Measurements from ENCODE around the gene TRHDE. TPM values are rescaled to one million over a fixed set of nuclear protein-coding genes. Genes with fewer than 3 reads are reported as not detected.
"Not testable (repeated sequence)": the region's sequence is repeated elsewhere in the genome, so short reads cannot be mapped to it uniquely, and the experiment has no call there.

Gene TRHDE
- total RNA-seq, 1 experiment from 2014 or later: 0.74 TPM

- ChIA-PET CTCF (no interaction called here), POLR2A (ENCODE audit: unreplicated experiment) (no interaction called here)
- intact Hi-C loops (cut with micrococcal nuclease; ENCODE audit: unreplicated experiment): no loop called here
- Histone ChIP-seq H3F3A (ENCODE audit: insufficient read depth, low read depth) (no peaks in the 10 kb centered on the region), H3K4me2 (no peak overlapping the region), H2AFZ (no peak overlapping the region), H3K4me3 (no peak overlapping the region), H3K9me2 (ENCODE audit: insufficient read depth) (no peaks in the 10 kb centered on the region), H3K9me3 (ENCODE audit: insufficient read depth, low read depth) (no peaks in the 10 kb centered on the region), H3K79me2 (ENCODE audit: low read depth) (no peaks in the 10 kb centered on the region), H3K27ac (no peak overlapping the region), H3K4me1 (replicated peaks; ENCODE audit: insufficient read depth) (no peaks in the 10 kb centered on the region), H4K20me1 (ENCODE audit: insufficient read depth) (no peaks in the 10 kb centered on the region), H3K36me3 (ENCODE audit: low read depth) (no peaks in the 10 kb centered on the region), H3K27me3 (ENCODE audit: insufficient read depth, low read depth) (no peaks in the 10 kb centered on the region)
- BruUV-seq (replicated peaks): no TSS peak
- no peak for DNase-seq
- TF ChIP-seq, protein P1, sequence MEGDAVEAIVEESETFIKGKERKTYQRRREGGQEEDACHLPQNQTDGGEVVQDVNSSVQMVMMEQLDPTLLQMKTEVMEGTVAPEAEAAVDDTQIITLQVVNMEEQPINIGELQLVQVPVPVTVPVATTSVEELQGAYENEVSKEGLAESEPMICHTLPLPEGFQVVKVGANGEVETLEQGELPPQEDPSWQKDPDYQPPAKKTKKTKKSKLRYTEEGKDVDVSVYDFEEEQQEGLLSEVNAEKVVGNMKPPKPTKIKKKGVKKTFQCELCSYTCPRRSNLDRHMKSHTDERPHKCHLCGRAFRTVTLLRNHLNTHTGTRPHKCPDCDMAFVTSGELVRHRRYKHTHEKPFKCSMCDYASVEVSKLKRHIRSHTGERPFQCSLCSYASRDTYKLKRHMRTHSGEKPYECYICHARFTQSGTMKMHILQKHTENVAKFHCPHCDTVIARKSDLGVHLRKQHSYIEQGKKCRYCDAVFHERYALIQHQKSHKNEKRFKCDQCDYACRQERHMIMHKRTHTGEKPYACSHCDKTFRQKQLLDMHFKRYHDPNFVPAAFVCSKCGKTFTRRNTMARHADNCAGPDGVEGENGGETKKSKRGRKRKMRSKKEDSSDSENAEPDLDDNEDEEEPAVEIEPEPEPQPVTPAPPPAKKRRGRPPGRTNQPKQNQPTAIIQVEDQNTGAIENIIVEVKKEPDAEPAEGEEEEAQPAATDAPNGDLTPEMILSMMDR (conservative IDR thresholded peaks at IDR 0.05): no peak
- no peak for TF ChIP-seq EZH2 (IDR thresholded peaks at IDR 0.05; ENCODE audit: low read depth)
Observed at GRCh38 chr12:72699362-72699761, 427.2 kb downstream of the TRHDE start.

- H2AFZ ChIP-seq; H3F3A ChIP-seq (ENCODE audit: insufficient read depth, low read depth); H3K4me2 ChIP-seq; H3K27me3 ChIP-seq (ENCODE audit: insufficient read depth, low read depth); CTCF ChIA-PET; H3K27ac ChIP-seq; H3K4me3 ChIP-seq; POLR2A ChIA-PET (ENCODE audit: unreplicated experiment); DNase-seq; H3K79me2 ChIP-seq (ENCODE audit: low read depth); intact Hi-C loops (cut with micrococcal nuclease; ENCODE audit: unreplicated experiment); H3K4me1 ChIP-seq (replicated peaks; ENCODE audit: insufficient read depth); H3K36me3 ChIP-seq (ENCODE audit: low read depth); H3K9me3 ChIP-seq (ENCODE audit: insufficient read depth, low read depth); H3K9me2 ChIP-seq (ENCODE audit: insufficient read depth); BruUV-seq (replicated peaks); H4K20me1 ChIP-seq (ENCODE audit: insufficient read depth): not testable (repeated sequence)
Observed at GRCh38 chr12:72712025-72712424, 439.9 kb downstream of the TRHDE start.

- Histone ChIP-seq H3K4me1 (replicated peaks; ENCODE audit: insufficient read depth) (no peaks in the 10 kb centered on the region), H3K27me3 (ENCODE audit: insufficient read depth, low read depth) (no peaks in the 10 kb centered on the region), H3K4me2 (no peak overlapping the region), H3F3A (ENCODE audit: insufficient read depth, low read depth) (no peaks in the 10 kb centered on the region), H2AFZ (no peak overlapping the region), H3K4me3 (no peak overlapping the region), H3K36me3 (ENCODE audit: low read depth) (no peaks in the 10 kb centered on the region), H3K27ac (no peak overlapping the region), H4K20me1 (ENCODE audit: insufficient read depth) (no peaks in the 10 kb centered on the region), H3K79me2 (ENCODE audit: low read depth) (no peaks in the 10 kb centered on the region), H3K9me2 (ENCODE audit: insufficient read depth) (no peaks in the 10 kb centered on the region), H3K9me3 (ENCODE audit: insufficient read depth, low read depth) (no peaks in the 10 kb centered on the region)
- no peak for DNase-seq
- CTCF ChIA-PET: no interaction called here
- POLR2A ChIA-PET (ENCODE audit: unreplicated experiment): no interaction called here
- intact Hi-C loops (cut with micrococcal nuclease; ENCODE audit: unreplicated experiment): no loop called here
- no TSS peak for BruUV-seq (replicated peaks)
- TF ChIP-seq EZH2 (IDR thresholded peaks at IDR 0.05; ENCODE audit: low read depth): no peak
- TF ChIP-seq, protein P1 (conservative IDR thresholded peaks at IDR 0.05): no peak
Observed at GRCh38 chr12:72716221-72716620, 444.1 kb downstream of the TRHDE start.

DNA sequence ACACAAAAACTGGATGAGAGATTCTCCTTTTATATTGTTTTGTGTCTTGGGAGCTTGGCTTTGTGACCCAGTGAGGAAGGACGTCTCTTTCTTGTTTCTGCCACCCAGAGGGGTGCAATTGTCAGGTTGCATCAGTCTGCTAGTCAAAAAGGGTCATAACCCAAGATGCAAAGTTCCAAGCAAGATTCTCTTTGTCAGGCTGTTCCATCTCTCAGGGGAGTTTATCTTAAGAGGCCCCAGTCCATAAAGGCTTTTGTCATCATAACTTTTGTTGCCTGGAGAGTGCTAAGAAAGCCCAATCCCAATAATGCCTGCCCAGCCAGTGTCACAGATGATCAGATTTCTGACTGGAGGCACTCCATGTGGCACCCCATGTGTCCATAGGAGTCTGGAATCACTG lies 444.9 kb downstream of the TRHDE start:
- Histone ChIP-seq H3K27ac (no peak overlapping the region), H3K4me1 (replicated peaks; ENCODE audit: insufficient read depth) (no peaks in the 10 kb centered on the region), H3K9me3 (ENCODE audit: insufficient read depth, low read depth) (no peaks in the 10 kb centered on the region), H3K4me3 (no peak overlapping the region), H2AFZ (no peak overlapping the region), H3K4me2 (no peak overlapping the region), H3K9me2 (ENCODE audit: insufficient read depth) (no peaks in the 10 kb centered on the region), H3K27me3 (ENCODE audit: insufficient read depth, low read depth) (no peaks in the 10 kb centered on the region), H3F3A (ENCODE audit: insufficient read depth, low read depth) (no peaks in the 10 kb centered on the region), H3K79me2 (ENCODE audit: low read depth) (no peaks in the 10 kb centered on the region), H3K36me3 (ENCODE audit: low read depth) (no peaks in the 10 kb centered on the region), H4K20me1 (ENCODE audit: insufficient read depth) (no peaks in the 10 kb centered on the region)
- ChIA-PET CTCF (no interaction called here), POLR2A (ENCODE audit: unreplicated experiment) (no interaction called here)
- DNase-seq: no peak
- TF ChIP-seq, protein P1 (conservative IDR thresholded peaks at IDR 0.05): no peak
- TF ChIP-seq EZH2 (IDR thresholded peaks at IDR 0.05; ENCODE audit: low read depth): no peak
- no TSS peak for BruUV-seq (replicated peaks)
- intact Hi-C loops (cut with micrococcal nuclease; ENCODE audit: unreplicated experiment): no loop called here

Data from PC-9 (cell line).